Prostate gland (tissue), 2 donors: ENCODE data around the gene PRRX1. TPM values are rescaled to one million over a fixed set of nuclear protein-coding genes. Genes with fewer than 3 reads are reported as not detected.

Experiments used
- DNase-seq: peaks from one replicate; pipeline ENCODE4 v3.0.0-alpha.2; 2019; ENCODE audit warnings: low spot score
- H3K27ac ChIP-seq, 2 donors: fragments of 200-600 bp; sonication (generic); 2 replicates each; pipeline ENCODE4 v1.5.1; 2017 to 2019
- H3K27me3 ChIP-seq: fragments of 200-600 bp; sonication (generic); replicated peaks from 2 replicates; pipeline ENCODE4 v1.5.1; 2019; ENCODE audit not compliant: insufficient read depth
- H3K36me3 ChIP-seq, 2 donors: fragments of 200-600 bp; sonication (generic); 1 replicate in 1 of 2; 2 replicates in 1 of 2; pipeline versions ENCODE4 v1.5.1 to v1.8.1; 2017 to 2019
- H3K4me1 ChIP-seq: fragments of 200-600 bp; sonication (generic); replicated peaks from 2 replicates; pipeline ENCODE4 v1.5.1; 2019
- H3K4me3 ChIP-seq, 2 donors: fragments of 200-600 bp; sonication (generic); 2 replicates each; pipeline ENCODE4 v1.5.1; 2017 to 2019
- H3K9me3 ChIP-seq: fragments of 200-600 bp; sonication (generic); 2 replicates; pipeline ENCODE4 v1.5.1; 2017
- POLR2A ChIP-seq: fragments of 450-650 bp; IDR thresholded peaks from one replicate; pipeline ENCODE4 v1.6.1; 2016; ENCODE audit warnings: antibody characterized with exemption, mild to moderate bottlenecking
- POLR2AphosphoS5 ChIP-seq: sonication (generic); formaldehyde crosslinking; IDR thresholded peaks from one replicate; pipeline ENCODE4 v1.6.1; 2017; ENCODE audit warnings: antibody characterized with exemption
- WGBS: methylation state at CpG from one replicate; pipeline ENCODE4 v1.1.5; 2018; 5-methylcytosine and 5-hydroxymethylcytosine counted together
- intact Hi-C: fragments of 100-400 bp; cut with DNase I; formaldehyde crosslinking; loops from one replicate; pipeline ENCODE4 v1.14.2; 2022
- total RNA-seq, 2 donors: library from RNA; depleted of rRNA; stranded (reverse); fragments of >200 nt; gene quantifications; one replicate each; pipeline ENCODE4 v1.1.0, GENCODE V29; 2016
- TF ChIP-seq, protein P1 (sequence below), 4 experiments: fragments of 200-600 bp in 2 of 4; fragments of 450-650 bp in 2 of 4; sonication (generic) in 2 of 4; IDR thresholded peaks; 1 replicate in 3 of 4; 2 replicates in 1 of 4; pipeline ENCODE4 v1.5.1; 2016 to 2019; ENCODE audit warnings: antibody characterized with exemption in 4 of 4, mild to moderate bottlenecking in 2 of 4, moderate library complexity in 2 of 4

The PRRX1 gene
- total RNA-seq, 2 donors from 2014 or later = 7.0 to 35.2 TPM

DNA sequence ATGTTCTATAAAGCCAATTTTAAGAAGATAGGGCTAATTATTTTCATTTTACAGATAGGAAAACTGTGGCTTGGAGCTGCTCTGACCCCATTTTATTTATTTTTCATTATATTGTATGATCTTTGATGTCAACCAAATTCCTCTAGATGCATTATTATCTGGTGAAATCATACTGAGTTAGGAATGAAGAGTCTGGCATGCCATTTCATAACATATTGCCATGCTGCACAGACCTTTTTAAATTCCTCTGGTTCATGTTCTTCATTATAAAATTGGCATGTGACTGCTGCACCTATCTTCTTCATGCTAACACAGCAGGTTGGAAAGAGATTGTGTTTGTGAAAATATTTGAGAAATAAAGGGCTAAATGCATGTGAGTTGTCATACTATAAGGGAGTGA, 12.7 kb downstream of the PRRX1 start:
- H3K4me1 ChIP-seq = no peaks in the 10 kb centered on the region
- H3K27me3 ChIP-seq = no peaks in the 10 kb centered on the region
- no peak overlapping the region for H3K4me3 ChIP-seq
- H3K9me3 ChIP-seq = no peaks in the 10 kb centered on the region
- H3K27ac ChIP-seq = no peak overlapping the region
- H3K36me3 ChIP-seq = no peaks in the 10 kb centered on the region
- DNase-seq = no peak
- intact Hi-C loops = loop anchor here (5.0 to 10.0 kb wide), 2 partner anchors 58 to 251 kb away; no protein-coding TSS in a partner anchor
- no peak for TF ChIP-seq POLR2AphosphoS5
- TF ChIP-seq, protein P1, sequence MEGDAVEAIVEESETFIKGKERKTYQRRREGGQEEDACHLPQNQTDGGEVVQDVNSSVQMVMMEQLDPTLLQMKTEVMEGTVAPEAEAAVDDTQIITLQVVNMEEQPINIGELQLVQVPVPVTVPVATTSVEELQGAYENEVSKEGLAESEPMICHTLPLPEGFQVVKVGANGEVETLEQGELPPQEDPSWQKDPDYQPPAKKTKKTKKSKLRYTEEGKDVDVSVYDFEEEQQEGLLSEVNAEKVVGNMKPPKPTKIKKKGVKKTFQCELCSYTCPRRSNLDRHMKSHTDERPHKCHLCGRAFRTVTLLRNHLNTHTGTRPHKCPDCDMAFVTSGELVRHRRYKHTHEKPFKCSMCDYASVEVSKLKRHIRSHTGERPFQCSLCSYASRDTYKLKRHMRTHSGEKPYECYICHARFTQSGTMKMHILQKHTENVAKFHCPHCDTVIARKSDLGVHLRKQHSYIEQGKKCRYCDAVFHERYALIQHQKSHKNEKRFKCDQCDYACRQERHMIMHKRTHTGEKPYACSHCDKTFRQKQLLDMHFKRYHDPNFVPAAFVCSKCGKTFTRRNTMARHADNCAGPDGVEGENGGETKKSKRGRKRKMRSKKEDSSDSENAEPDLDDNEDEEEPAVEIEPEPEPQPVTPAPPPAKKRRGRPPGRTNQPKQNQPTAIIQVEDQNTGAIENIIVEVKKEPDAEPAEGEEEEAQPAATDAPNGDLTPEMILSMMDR (IDR thresholded peaks at IDR 0.05) = no peak

DNA sequence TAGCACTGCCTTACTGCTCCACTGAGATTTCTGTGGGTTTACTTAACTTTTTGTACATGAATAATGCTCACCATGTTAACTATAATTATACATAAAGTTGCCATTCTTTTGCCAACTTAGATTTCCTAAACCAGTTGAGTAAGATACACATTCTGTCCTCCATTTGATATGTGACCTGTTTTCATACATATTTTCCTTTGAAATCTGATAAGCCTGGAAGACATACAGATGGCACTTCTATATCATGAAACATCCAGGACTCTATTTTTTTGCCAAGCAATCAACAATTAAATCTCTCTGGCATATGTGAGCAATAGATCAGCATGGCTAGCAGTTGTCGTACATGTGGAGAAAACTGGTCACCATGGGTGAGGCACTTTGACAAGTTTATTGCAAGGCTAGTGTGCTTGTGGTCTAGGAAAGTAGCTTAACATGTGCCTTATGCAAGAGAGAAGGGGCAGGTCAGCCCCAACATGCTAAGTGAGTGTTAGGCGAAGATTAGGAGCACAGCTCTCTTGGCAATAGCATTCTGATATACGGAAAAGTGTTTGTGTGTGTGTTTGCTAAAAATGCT, 14.2 kb downstream of the PRRX1 start:
- H3K4me1 ChIP-seq = no peaks in the 10 kb centered on the region
- H3K27me3 ChIP-seq = no peaks in the 10 kb centered on the region
- H3K27ac ChIP-seq = no peak overlapping the region
- DNase-seq = no peak
- TF ChIP-seq POLR2AphosphoS5 (no peak), POLR2A (no peak)
- TF ChIP-seq, protein P1 (IDR thresholded peaks at IDR 0.05) = no peak
- no peak overlapping the region for H3K4me3 ChIP-seq
- no peaks in the 10 kb centered on the region for H3K9me3 ChIP-seq
- H3K36me3 ChIP-seq = no peaks in the 10 kb centered on the region
- 71% methylated on average over 3 of the region's 3 CpGs for WGBS
- intact Hi-C loops = loop anchor here (5.0 to 10.0 kb wide), 2 partner anchors 57 to 249 kb away; no protein-coding TSS in a partner anchor

DNA sequence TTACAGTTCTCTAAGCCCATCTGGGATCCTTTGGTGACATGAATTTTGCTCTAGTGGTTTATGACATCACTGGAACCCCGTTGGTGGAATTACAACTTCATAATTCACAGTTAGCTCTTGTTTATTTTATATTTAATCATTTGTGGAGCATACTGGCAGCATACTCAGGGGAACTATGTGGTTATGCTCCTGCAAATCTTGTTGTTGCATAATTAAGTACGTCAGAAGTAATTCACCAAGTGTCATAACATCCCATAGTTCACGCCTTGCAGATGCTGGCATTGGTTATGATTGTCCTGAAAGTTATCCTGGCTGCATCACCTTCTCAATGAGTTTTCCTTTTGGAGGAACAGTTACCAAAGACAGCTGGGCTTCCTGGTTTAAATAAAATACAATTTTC, 16.5 kb downstream of the PRRX1 start:
- Histone ChIP-seq H3K4me3 (no peak overlapping the region), H3K27ac (no peak overlapping the region), H3K27me3 (no peaks in the 10 kb centered on the region), H3K36me3 (no peaks in the 10 kb centered on the region), H3K4me1 (no peaks in the 10 kb centered on the region), H3K9me3 (no peaks in the 10 kb centered on the region)
- TF ChIP-seq, protein P1 (IDR thresholded peaks at IDR 0.05) = no peak
- TF ChIP-seq POLR2AphosphoS5 (no peak), POLR2A (no peak)
- intact Hi-C loops = no loop called here
- DNase-seq = no peak
- WGBS = 49% methylated on average over 3 of the region's 3 CpGs

DNA sequence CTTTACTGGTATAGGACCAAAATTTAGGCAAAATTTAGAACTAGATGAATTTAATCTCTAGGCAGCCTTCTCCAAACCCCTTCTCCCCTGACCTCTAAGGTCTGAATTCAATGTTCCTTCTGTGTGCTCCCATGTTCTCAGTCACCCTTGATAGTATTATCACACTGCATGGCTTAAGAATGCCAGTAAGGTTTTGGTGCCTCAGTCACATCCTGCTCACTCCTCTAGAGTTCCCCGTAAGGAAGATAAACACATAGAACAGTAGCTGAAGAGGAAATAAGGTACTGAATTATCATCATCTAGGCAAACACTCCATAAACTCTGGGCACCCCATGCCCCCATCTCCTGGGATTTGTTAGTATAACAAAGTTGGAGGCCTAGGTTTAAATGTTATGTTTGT, 18.2 kb downstream of the PRRX1 start:
- H3K9me3 ChIP-seq = no peaks in the 10 kb centered on the region
- no peak overlapping the region for H3K4me3 ChIP-seq
- no peaks in the 10 kb centered on the region for H3K4me1 ChIP-seq
- intact Hi-C loops = no loop called here
- no peaks in the 10 kb centered on the region for H3K27me3 ChIP-seq
- TF ChIP-seq POLR2AphosphoS5 (no peak), POLR2A (no peak)
- TF ChIP-seq, protein P1 (IDR thresholded peaks at IDR 0.05) = no peak
- H3K27ac ChIP-seq = no peak overlapping the region
- WGBS = 44% methylated on average over 1 of the region's 1 CpG
- H3K36me3 ChIP-seq = no peaks in the 10 kb centered on the region
- no peak for DNase-seq

DNA sequence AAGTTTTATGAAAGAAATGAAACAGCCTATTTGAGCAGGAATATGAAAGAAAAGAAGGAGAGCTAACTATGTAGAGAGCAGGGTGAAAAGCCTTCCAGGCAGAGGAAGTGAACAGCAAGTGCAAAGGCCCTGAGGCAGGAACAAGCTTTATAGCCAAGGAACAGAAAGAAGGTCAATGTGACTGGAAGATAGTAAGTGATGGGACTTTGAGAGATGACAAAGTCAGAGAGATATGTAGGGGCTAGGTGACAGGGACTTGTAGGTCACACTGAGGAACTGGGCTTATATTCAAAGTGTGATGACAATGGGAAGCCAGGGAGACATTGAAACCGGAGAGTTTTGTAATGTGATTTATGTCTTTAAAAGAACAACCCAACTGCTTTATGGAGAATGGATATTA, 18.9 kb downstream of the PRRX1 start:
- no peaks in the 10 kb centered on the region for H3K36me3 ChIP-seq
- WGBS = 50% methylated on average over 1 of the region's 1 CpG
- TF ChIP-seq POLR2AphosphoS5 = no peak
- TF ChIP-seq, protein P1 (IDR thresholded peaks at IDR 0.05) = no peak
- H3K27ac ChIP-seq = no peak overlapping the region
- intact Hi-C loops = no loop called here
- DNase-seq = no peak
- H3K4me1 ChIP-seq = no peaks in the 10 kb centered on the region
- H3K4me3 ChIP-seq = no peak overlapping the region
- no peaks in the 10 kb centered on the region for H3K27me3 ChIP-seq
- no peaks in the 10 kb centered on the region for H3K9me3 ChIP-seq
